ENCODE data around the gene HOXB4. TPM values are rescaled to one million over a fixed set of nuclear protein-coding genes. Genes with fewer than 3 reads are reported as not detected.

Gene HOXB4
- total RNA-seq, 1 experiment from 2014 or later = 2.0 TPM

GRCh38 chr17:48625495-48626244 lies 47.5 kb upstream of the HOXB4 start:
- Histone ChIP-seq H3K4me1 (replicated peaks; ENCODE audit: insufficient read depth) (peaks cover 3% of the 10 kb centered on the region; the same call in 1 of the 2 replicates), H3K4me2 (peak overlapping the region; percentile 96), H3K36me3 (ENCODE audit: low read depth) (no peaks in the 10 kb centered on the region), H3K79me2 (ENCODE audit: low read depth) (no peaks in the 10 kb centered on the region), H2AFZ (peak overlapping the region; percentile 86), H3K4me3 (peak overlapping the region; percentile 70), H3F3A (ENCODE audit: insufficient read depth, low read depth) (peaks cover 13% of the 10 kb centered on the region; the same call in 1 of the 2 replicates), H3K27me3 (ENCODE audit: insufficient read depth, low read depth) (peaks cover 16% of the 10 kb centered on the region; the same call in 1 of the 2 replicates), H3K9me2 (ENCODE audit: insufficient read depth) (no peaks in the 10 kb centered on the region), H3K27ac (peak overlapping the region; percentile 61), H4K20me1 (ENCODE audit: insufficient read depth) (no peaks in the 10 kb centered on the region; the same call in 1 of the 2 replicates), H3K9me3 (ENCODE audit: insufficient read depth, low read depth) (no peaks in the 10 kb centered on the region)
- TF ChIP-seq CTCF (conservative IDR thresholded peaks at IDR 0.05) (no peak; the same call in 1 of the 2 replicates), EZH2 (IDR thresholded peaks at IDR 0.05; ENCODE audit: low read depth) (no peak)
- intact Hi-C loops (cut with micrococcal nuclease; ENCODE audit: unreplicated experiment) = no loop called here
- CTCF ChIA-PET = interaction anchor here (0.6 to 3.0 kb wide), 5 partner anchors 11 to 396 kb away, joined by 3 to 13 read pairs (median 7); no protein-coding TSS in a partner anchor
- BruUV-seq (replicated peaks) = no TSS peak
- peak; percentile 62 to 68 for DNase-seq
- POLR2A ChIA-PET (ENCODE audit: unreplicated experiment) = interaction anchor here (1.2 kb wide), 1 partner anchor 22 kb away, joined by 3 read pairs; no protein-coding TSS in a partner anchor

- Histone ChIP-seq H4K20me1 (ENCODE audit: insufficient read depth) (no peaks in the 10 kb centered on the region; the same call in 1 of the 2 replicates), H2AFZ (peak overlapping the region; percentile 86), H3K4me1 (replicated peaks; ENCODE audit: insufficient read depth) (peaks cover 3% of the 10 kb centered on the region; the same call in 1 of the 2 replicates), H3K36me3 (ENCODE audit: low read depth) (no peaks in the 10 kb centered on the region), H3K27ac (no peak overlapping the region), H3K27me3 (ENCODE audit: insufficient read depth, low read depth) (peaks cover 16% of the 10 kb centered on the region; the same call in 1 of the 2 replicates), H3K9me2 (ENCODE audit: insufficient read depth) (no peaks in the 10 kb centered on the region), H3K4me3 (peak overlapping the region; percentile 70), H3F3A (ENCODE audit: insufficient read depth, low read depth) (peaks cover 13% of the 10 kb centered on the region; the same call in 1 of the 2 replicates), H3K4me2 (peak overlapping the region; percentile 96), H3K9me3 (ENCODE audit: insufficient read depth, low read depth) (no peaks in the 10 kb centered on the region), H3K79me2 (ENCODE audit: low read depth) (no peaks in the 10 kb centered on the region)
- ChIA-PET CTCF (interaction anchor here (0.6 to 3.0 kb wide), 5 partner anchors 10 to 397 kb away, joined by 3 to 13 read pairs (median 7); no protein-coding TSS in a partner anchor), POLR2A (ENCODE audit: unreplicated experiment) (interaction anchor here (1.2 kb wide), 1 partner anchor 21 kb away, joined by 3 read pairs; no protein-coding TSS in a partner anchor)
- BruUV-seq (replicated peaks) = no TSS peak
- TF ChIP-seq EZH2 (IDR thresholded peaks at IDR 0.05; ENCODE audit: low read depth) (no peak), CTCF (conservative IDR thresholded peaks at IDR 0.05) (no peak)
- DNase-seq = no peak
- intact Hi-C loops (cut with micrococcal nuclease; ENCODE audit: unreplicated experiment) = no loop called here
Measured at GRCh38 chr17:48624544-48625494, 46.7 kb upstream of the HOXB4 start.

- Histone ChIP-seq H3K4me1 (replicated peaks; ENCODE audit: insufficient read depth) (peaks cover 3% of the 10 kb centered on the region; the same call in 1 of the 2 replicates), H2AFZ (no peak overlapping the region), H3K79me2 (ENCODE audit: low read depth) (no peaks in the 10 kb centered on the region), H3K36me3 (ENCODE audit: low read depth) (no peaks in the 10 kb centered on the region), H3K27ac (no peak overlapping the region), H3K4me2 (peak overlapping the region; percentile 96), H3K9me2 (ENCODE audit: insufficient read depth) (no peaks in the 10 kb centered on the region), H3K27me3 (ENCODE audit: insufficient read depth, low read depth) (peaks cover 10% of the 10 kb centered on the region; the same call in 1 of the 2 replicates), H3K4me3 (peak overlapping the region; percentile 70; the same call in 1 of the 2 replicates), H3K9me3 (ENCODE audit: insufficient read depth, low read depth) (no peaks in the 10 kb centered on the region), H3F3A (ENCODE audit: insufficient read depth, low read depth) (peaks cover 13% of the 10 kb centered on the region; the same call in 1 of the 2 replicates), H4K20me1 (ENCODE audit: insufficient read depth) (no peaks in the 10 kb centered on the region; the same call in 1 of the 2 replicates)
- ChIA-PET CTCF (no interaction called here), POLR2A (ENCODE audit: unreplicated experiment) (no interaction called here)
- BruUV-seq (replicated peaks) = no TSS peak
- no peak for DNase-seq
- no peak for TF ChIP-seq EZH2 (IDR thresholded peaks at IDR 0.05; ENCODE audit: low read depth)
- no peak for TF ChIP-seq CTCF (conservative IDR thresholded peaks at IDR 0.05)
- intact Hi-C loops (cut with micrococcal nuclease; ENCODE audit: unreplicated experiment) = no loop called here
Measured at GRCh38 chr17:48624118-48624517, 46.0 kb upstream of the HOXB4 start.

All from PC-9 (cell line).